ENCODE measurements around the gene MYMX.

MYMX gene

DNA sequence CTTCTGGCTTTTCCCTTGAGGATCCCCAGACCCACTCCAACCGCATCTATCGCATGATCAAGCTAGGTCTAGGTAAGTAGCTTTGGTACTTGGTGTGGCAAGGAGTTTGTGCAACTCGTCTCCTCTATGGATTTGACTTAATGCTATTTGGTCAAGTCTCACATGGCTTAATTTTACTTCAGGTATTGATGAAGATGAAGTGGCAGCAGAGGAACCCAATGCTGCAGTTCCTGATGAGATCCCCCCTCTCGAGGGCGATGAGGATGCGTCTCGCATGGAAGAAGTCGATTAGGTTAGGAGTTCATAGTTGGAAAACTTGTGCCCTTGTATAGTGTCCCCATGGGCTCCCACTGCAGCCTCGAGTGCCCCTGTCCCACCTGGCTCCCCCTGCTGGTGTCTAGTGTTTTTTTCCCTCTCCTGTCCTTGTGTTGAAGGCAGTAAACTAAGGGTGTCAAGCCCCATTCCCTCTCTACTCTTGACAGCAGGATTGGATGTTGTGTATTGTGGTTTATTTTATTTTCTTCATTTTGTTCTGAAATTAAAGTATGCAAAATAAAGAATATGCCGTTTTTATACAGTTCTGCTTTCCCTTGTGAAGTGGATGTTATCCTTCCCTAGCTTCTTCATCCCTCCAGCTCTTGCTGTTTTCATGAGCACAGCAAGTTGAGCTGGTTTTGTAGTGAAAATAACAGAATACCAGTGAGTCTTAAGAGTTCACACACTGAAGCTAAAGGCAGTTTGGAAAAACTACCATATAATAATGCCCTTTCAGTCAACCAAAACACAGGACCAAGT, 36.8 kb downstream of the MYMX start:
- peak; percentile 71 for DNase-seq

- DNase-seq: no peak
Measured at GRCh38 chr6:44254191-44255104, 37.7 kb downstream of the MYMX start.

- DNase-seq: peak; percentile 56
Measured at GRCh38 chr6:44255105-44255808, 38.5 kb downstream of the MYMX start.

DNA sequence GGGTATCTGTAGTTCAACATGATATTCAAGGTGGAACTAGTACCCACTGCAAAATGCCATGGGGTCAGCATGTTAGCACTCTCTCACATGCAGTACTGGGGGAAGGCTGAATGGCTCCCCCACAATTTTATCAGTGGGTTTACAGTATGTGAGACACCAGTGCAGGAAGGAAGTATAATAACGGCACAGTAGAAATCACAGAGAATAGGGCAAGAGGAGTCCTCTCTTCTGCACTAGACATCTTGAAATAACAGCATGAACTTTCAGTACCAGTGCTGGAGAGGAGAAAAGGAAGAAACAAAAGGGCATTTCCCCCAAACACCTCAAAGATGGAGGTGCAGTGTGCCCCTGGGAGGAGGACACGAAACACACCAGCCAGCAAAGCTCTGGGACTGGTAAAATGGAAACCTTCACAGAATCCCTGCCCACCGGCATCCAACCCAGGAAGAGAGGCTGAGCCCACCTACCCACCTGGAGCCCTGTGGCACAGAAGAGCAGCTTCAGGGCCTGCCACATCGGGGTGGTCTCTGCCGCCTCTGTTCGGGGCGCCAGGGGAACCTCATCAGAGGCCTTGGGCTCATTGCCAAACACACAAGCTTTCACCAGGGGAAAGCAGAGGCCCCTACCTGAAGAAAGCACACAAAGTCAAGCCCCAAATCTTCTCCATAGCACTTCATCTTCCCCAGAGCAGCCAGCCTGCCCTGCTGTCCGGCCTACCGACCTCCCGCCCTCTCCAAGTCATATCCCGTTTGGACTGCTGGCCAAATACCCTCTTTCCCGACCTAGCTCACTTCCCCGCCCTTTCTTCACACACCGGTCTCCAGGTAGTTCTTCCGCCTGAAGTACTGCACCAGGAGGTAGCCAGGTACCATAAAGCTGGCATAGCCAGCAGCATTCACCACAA, 39.4 kb downstream of the MYMX start:
- peak; percentile 55 for DNase-seq

DNA sequence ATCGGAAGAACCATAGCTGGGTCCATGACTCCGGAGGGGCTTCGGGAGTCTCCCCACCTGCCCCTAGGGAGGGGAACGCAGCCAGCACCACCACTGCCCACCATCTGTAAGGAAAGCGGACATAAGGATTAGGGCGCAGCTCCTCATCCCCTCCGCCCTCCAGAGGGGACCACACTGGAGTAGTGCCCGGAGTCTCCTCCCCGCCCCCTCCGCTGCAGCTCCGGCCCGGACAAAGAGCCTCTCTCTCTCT, 40.0 kb downstream of the MYMX start:
- DNase-seq: peak; percentile 52

DNA sequence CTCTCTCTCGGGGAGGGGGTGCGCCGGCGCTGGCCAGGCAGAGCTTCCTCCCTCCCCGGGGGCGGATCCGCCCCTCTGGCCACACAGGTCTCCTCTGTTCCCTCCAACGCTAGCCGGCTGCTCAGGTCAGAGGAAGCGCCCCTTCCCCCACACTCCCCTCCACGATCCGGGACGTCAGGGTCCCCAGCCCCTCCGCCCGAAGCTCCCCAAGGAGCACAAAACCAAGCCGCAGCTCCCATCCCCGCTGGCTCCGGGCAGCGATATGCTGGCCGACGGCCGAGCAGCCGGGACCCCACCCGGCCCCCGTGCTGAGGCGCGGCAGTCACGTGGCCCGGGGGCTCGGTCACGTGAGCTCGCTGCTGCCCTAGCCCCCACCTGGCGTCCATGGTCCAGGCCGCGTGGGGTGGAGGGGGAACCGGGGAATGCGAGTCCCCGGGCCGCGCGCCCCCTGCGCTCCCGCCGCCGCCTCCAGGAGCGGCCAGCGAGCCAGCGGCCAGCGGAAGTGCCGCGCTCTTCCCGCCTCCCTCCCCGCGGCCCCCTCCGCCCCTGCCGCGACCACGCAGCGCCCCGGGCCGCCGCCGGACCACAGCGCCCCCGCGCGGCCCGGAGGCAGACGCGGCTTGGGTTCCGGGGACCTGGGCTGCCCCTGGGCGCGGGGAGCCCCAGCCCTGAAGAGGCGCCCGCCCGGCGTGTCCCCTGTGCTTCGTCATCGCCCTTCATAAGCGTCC, 40.5 kb downstream of the MYMX start, which contains the start of gene SLC35B2:
Gene SLC35B2 (minus strand): TSS at position 504 of the 728 bp plus-strand sequence. CDS start 118 bp downstream, at position 386.
- peak; percentile 81 for DNase-seq

DNA sequence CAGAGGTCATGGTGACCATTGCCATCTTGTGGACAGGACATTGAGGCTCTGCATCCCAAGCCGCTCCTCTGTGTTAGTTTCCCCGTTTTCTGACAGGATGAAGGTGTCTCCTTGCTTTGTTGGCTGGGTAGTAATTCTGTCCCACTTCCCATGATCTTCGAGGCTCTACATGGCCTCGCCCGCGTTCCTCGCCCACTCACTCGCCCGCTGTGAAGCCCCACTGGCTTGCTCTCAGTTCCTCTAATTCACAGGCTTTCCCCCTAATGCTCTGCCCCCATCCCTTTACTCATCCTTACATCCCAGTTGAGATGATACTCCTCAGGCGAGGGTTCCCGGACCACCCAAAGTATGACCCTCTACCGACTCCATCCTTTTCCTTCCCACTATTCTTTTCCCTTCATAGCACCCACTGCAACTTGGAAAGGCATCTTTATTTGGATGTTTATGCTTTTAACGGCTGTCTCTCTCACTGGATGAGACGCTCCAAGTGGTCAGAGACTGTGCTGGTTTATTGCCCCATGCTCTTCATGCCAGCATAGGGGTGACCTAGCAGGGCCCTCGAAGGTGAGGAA, 41.1 kb downstream of the MYMX start:
- no peak for DNase-seq

- DNase-seq: no peak
Measured at GRCh38 chr6:44258325-44258863, 41.7 kb downstream of the MYMX start.

DNA sequence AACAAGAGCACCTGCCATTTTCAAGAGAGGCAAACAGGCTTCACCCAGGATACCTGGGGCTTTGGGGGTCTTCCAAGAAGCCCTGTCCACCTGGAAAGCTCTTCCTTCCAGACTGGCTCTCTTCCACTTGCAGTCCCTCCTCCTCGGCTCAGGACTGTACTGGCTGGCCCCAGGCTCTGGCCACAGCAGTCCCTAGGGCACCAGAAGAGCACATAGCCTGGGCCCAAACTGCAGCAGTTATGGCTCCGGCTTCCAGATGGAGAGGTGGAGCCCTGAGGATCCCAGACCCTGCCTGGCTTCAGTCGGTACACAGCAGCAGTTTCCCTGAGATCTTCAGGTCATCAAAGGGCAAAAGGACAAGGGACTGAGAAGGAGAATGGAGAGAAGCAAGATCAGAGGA, 42.2 kb downstream of the MYMX start:
- DNase-seq: no peak

- DNase-seq: no peak
Measured at GRCh38 chr6:44260011-44260410, 43.3 kb downstream of the MYMX start.

DNA sequence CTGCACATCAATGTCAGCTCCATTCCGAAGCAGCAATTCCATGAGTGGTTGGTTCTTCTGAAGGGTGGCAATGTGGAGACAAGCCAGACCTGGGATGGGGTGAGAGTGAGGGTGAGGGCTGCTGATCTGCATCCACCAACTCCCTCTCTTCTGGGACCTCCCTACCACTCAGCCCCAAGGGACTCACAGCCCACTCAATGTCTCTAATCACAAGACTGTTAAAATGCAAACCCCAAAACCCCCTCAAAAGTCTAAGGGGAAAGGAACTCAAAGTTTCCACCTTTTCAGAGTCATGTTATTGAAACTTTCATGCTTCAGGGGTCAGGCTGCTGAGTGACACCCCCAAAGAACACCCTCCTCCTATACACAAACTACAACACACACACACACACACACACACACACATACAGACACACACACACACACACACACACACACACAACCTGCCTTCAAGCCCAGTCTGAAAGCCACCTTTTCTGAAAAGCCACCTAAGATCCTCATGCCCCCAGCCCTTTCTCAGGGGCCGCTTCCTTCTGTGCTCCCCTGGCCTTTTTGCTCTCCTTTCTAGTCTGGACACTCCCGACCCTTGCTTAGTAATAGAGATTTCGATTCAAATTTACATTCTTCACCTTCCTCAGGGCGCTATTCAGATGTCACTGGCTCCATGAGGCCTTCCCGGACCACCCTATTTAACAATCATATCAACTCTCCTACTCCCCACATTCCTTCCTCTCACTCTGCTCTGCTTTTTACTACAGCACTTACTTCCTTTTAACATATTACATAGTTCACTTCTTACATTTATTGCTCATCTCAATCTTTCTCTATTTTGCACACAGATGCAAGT, 43.9 kb downstream of the MYMX start:
- no peak for DNase-seq

GRCh38 chr6:44261581-44261980, 44.9 kb downstream of the MYMX start:
- DNase-seq: no peak

DNA sequence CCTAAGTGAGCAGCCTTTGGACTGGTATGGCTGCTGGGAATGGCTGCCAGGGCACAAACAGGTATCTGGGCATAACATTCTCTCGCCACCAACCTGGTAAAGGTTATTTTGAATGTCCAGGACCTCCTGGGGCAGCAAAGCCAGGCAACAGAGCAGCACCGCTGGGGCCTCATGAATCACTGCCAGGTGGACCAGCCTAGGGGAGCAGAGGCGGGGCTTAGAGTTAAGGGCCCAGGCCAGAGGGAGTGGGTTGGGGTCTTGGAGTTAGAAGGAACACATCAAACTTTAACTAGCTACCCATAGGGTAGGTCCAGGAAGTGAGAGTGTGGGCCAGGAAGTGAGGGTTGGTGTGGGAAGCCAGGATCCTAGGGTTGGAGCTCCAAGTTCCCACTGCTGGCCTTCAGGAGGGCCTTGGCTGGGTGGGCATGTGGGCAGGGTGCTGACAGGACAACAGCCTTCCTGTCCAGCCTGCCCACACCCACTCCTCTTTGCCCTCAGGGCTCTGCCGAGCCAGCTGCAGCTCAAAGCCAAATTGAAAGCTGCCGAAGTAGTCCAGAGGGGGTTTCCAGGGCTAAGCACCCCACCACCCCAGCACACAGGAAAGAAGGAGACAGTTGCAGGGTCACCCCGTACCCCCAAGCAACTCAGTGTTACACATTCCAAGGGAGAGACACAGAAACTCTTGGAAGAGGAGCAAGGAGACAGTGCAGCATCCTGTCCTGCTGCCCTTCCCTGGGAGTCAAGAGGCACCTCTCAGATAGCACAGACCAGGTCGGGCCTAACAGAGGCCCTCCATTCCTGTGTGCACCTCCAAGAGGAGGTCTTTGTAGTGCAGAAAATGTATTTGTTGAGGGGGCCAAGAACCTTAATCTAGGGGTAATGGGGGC, 46.0 kb downstream of the MYMX start:
- no peak for DNase-seq

DNA sequence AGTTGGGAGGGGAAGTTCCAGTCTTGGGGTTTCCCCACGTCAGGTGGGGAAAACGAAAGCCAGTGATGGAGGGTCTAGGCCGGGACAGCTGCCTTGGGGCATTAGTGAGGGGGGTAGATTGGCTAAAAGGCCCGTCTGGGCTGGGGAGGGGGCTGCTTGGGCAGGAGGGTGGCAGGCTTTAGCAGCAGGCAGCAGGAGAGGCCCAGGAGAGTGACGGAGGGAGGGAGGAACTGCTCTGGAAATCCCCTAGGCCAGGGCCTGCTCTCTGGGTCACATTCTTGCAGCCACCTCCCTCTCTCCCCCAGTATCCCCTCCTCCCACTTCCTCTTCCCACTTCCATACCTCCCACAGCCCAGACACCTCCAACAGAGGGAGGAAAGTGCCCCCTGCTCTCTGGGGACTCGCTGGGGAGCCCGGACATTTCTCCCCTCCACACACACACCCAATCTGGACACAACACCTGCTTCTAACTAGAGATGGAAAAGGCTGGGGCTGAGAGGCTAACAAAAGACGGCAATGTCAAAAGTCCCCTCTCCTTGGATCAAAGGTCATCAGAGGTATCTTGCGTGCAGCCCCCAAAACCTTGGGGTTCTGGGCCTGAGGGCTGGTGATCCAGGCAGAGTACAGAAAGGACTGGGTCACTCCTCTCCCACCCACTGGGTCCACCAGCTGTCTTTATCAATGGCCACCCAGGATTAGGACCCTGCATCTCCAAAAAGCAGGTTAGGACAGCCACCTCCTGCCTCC, 46.8 kb downstream of the MYMX start:
- DNase-seq: peak; percentile 76

DNA sequence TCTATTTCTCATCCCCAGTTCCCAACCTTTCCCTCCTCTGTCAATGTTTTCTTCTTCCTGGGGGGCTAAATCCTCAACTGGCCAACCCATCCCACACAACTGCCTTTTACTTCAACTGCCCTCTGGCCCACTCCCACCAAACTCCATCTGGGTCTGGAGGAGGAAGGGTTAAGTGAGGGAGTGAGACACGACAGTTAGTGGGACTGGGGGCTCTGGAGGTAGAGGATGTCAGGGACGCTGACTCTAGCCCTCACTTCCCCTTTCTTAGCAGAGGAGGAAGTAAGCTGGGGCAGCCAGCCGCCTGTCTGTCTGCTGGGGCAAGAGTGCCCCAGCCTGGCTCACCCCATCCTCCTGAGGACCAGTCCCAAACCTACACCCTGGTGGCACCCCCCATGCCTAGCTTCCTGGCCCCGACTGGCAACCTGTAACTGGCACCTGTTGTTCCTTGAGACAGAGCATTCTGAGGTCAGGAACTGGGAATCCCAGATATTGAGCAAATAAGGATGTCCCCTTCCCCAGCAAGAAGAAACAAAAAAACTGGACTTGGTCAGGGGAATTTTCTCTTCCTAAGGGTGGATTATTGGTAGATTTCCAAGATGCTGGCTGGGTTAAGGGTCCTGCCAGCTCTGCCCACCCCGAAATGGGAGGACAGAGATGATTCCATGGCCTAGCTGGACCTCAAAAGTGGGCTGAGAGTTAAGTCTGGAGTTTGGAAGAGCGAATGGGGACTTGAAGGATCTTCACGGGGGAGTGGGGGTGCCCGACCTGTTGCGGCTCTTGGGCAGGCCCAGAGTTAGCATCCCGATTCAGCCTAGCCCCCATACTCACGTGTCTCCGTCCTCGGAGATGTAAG, 47.7 kb downstream of the MYMX start:
- DNase-seq: peak; percentile 62

GRCh38 chr6:44265007-44265721, 48.4 kb downstream of the MYMX start, which contains the start of gene NFKBIE:
TSS of gene NFKBIE (minus strand) at chr6:44265551. CDS start at chr6:44265346, 205 bp downstream.
- peak; percentile 97 for DNase-seq

Measured in CD4-positive, alpha-beta T cell treated with Interleukin-12 subunit alpha and Interleukin-12 subunit beta, for 1 hour (primary cell).